HG03064 (cell line): ENCODE data around the gene CPEB3.

ENCODE experiments used
- ATAC-seq: cut with Tn5 transposase; IDR thresholded peaks from one replicate; pipeline ENCODE4 v1.9.1; 2021; ENCODE audit warnings: low read depth; ENCODE audit not compliant: unreplicated experiment

CPEB3 gene

GRCh38 chr10:92110039-92110794 is 180.7 kb downstream of the CPEB3 start:
- no peak for ATAC-seq

DNA sequence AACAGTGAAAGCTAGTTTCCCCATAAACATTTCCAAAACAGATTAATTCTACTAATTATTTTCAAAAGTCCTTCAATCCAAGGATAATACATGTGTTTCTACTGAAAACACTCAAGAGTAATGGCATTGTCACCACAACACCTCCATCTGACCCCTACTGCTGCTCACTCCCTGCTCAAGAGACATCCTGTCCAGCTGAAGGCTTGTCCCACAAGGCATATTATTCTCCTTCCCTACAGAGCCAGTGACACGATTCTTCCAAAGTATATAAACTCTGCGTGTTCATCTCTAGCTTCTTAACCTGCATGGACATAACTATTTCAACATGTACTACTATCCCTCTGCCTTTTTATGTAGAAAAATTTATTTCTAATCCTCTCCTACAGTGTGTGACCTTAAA is 182.1 kb downstream of the CPEB3 start:
- ATAC-seq = no peak

- ATAC-seq = no peak
Measured at GRCh38 chr10:92108120-92108519, 182.8 kb downstream of the CPEB3 start.

DNA sequence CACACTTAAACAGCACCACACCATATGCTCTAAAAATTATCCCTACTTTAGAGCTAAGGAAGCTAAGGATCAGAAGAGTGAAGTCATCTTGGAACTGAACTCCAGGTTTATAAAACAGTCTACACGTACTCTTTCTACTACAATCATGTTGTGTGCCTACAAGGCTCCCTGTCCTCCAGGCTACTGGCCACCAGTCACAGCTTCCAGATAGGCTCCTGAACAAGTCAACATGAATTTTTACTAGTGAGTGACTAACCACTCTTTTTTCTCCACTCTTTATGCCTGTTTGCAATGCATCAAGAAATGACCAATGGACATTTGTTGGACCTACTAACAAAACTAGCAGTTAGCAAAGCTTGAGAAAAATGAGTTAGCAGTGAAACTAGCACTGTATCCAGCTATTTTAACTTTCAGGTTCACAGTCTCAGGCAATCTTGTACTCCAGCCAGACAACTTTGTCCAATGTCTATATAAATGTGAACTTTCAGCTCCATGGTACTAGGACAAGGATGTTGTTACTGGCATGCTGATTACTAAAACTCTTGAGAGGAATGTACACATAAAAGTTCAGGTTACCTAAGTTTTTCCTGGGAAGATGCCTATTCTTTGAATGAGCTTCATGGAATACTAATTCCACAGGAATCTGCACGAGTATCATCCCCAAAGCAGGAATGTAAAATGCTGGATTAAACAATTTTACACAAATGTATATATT is 187.3 kb downstream of the CPEB3 start:
- ATAC-seq = no peak

GRCh38 chr10:92102601-92103213 is 188.2 kb downstream of the CPEB3 start:
- ATAC-seq = no peak

GRCh38 chr10:92094960-92095359 is 195.9 kb downstream of the CPEB3 start:
- ATAC-seq = no peak

DNA sequence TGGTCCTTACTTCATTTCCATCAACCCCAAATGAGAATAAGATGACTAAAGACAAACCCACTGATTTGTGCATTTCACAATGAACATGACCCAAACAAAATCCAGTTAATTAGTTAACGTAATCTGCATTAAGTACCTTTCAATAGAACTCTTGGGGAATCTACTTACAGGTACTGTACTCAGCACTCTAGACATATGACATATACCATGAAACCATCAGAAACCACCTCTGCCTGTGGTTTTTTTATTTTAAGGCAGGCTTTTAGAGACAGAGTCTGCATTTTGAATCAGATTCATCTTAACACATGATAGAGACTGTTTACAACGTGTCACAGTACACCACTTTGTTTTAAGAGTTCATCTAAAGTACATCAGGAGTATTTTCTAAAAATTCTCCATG is 198.9 kb downstream of the CPEB3 start:
- no peak for ATAC-seq

DNA sequence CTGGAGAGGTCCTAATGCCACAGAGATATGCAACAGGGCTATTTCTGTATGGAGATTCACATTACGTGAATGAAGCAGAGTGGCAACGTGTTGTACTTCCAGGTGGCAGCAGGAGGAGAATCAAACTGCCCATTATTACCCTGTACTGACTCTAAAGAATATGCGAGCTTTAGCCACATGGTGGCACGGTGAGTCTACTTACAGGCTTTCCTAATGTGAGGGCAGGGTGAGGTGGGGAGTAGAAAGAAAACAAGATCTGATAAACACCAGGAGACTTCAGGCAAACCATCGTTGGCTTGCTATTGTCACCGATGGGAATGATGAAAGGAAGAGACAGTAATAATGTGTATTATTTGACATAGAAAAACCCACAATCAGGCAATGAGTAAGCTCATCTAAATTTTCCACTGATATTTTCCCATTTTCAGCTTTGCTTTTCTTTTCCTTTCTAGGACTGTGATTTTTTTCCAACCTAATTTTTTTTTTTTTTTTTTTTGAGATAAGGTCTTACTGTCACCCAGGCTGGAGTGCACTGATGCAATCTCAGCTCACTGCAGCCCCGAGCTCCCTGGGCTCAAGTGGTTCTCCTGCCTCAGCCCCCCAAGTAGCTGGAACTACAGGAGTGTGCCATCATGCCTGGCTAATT is 203.0 kb downstream of the CPEB3 start:
- ATAC-seq = peak; percentile 73

DNA sequence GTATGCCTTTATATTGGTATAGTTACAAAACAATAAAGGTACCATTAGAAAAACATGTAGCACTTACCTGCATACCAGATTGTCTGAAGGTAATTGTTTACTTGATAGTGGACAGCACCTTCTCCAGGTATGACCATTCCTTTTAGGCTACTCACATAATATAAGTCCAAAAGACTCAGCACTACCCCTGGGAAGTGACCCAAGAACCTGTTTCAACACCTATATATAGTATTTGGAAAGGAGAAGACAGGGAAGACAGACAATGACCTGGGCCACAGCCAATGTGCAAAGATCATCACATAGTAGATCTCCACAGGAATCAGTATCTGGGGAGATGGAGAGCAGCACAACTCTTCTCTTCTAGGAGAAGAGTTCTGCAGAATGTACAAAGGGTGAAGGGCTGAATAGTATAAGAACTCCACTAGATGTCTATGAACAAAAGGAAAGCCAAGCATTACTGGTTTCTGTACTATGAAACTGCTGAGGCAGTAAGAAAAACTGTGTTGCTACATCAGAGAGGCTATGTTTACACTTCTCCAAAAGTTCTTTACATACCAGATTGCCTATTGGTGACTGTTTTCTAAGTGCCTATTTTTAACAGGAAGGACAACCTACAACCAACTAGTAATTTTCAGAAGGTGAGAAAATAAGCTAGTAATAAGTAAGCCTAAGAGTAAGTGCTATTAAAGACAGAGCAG is 208.1 kb downstream of the CPEB3 start:
- ATAC-seq = no peak

GRCh38 chr10:92081641-92082040 is 209.2 kb downstream of the CPEB3 start:
- ATAC-seq = no peak

DNA sequence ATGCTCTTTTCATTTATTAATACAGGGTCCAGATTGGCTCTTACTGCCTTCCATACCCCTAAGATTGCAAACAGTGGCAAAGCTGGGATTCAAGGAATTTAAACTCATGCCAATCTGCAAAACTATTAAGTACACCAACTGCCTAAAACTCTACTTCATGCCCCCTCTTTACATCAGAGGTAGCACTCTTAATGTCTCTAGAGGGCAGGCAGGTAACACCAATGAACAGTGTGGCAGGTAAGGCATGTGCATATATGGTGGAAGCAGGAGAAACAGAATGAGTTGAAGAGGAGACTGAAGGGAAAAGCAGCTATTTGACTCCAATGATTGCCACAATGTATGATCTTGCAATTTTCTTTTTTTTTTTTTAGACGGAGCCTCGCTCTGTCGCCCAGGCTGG is 210.6 kb downstream of the CPEB3 start:
- ATAC-seq = no peak

GRCh38 chr10:92079003-92079402 is 211.9 kb downstream of the CPEB3 start:
- no peak for ATAC-seq

GRCh38 chr10:92076722-92077121 is 214.2 kb downstream of the CPEB3 start:
- ATAC-seq = no peak

- no peak for ATAC-seq
Measured at GRCh38 chr10:92075829-92076228, 215.0 kb downstream of the CPEB3 start.

DNA sequence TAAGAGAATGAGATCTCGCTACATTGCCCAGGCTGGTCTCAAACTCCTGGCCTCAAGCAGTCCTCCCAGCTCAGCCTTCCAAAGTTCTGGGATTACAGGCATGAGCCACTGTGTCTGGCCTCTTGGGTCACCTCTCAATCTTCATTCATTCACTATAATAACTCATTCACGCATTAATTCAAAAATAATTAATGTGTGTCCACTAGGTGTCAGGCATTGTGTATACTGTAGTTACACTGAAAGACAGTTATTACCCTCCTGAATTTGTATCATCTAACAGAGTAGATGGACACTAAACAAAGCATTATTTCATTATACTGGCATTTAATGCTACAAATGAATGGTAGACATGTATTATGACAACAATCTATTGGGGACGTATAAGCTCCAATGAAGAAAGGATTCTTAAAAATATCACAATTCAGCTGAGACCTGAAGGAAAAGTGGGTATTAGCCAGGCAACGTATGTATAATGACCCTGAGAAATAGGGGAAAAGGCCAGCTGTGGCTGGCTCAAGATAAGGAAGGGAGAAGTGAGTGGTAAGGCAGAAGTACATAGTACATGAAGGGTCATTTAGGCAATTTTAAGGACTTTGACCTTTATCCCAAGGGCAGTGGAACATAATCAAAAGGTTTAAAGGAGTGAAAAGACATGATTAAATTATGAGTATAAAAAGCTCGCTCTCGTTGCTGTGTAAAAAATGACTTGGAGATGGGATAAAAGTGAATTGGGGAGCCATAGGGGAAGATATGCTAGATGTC is 216.6 kb downstream of the CPEB3 start:
- ATAC-seq = no peak

GRCh38 chr10:92068900-92069299 is 222.0 kb downstream of the CPEB3 start:
- no peak for ATAC-seq

- ATAC-seq = no peak
Measured at GRCh38 chr10:92066386-92066785, 224.5 kb downstream of the CPEB3 start.

DNA sequence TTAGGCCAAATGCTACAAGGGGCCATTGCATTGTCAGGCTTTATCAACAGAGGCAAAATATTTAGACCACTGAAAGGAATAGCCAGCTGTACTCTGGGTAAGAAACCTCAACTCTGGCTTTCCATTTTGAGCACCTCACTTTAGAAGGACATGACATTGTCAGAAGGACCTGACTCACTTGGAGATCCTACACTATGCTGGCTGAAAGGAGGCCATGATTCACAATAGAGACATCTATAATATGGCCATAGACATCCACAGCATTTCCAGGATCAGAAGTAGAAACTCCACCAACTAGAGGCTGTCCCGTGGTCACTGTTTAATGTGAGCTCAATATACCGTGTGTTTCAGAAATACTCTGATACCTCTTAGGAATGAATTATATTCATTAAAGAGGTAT is 226.4 kb downstream of the CPEB3 start:
- no peak for ATAC-seq

DNA sequence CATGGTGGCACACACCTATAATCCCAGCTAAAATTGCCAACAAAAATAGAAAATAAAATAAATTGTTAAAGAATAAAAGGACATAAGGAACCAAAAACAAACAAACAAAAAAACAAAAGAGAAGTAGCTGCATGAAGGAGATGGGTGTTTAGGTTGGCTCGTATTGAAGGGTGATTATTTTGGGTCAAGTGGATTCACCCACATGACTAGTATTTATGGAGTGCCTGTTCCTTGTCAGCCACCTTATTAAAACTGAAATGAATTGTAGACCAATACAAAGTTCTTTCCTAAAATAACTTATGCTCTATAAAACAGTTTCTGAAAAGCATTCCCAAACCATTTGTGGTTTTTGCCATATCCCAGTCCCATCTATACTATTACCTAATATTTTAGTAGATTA is 228.6 kb downstream of the CPEB3 start:
- ATAC-seq = no peak

DNA sequence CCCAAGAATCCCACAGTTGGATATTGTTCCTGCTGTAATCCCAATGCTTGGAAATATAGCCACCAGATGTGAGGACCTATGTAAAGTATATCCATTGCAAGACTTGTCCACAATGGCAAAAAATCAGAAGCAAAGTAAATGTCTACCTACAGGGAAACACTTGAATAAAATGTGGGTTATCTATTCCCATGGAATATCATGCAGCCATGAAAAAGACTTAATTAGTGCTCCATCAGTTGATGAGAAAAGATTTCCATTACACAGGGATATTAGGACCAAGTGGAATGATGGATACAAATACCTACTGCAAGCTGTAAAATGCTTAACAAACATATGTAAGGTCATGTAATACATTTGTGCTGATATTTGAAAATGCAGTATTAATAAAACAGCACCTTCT is 236.1 kb downstream of the CPEB3 start:
- ATAC-seq = no peak
